ENCODE data around the gene TNK2. TPM values are rescaled to one million over a fixed set of nuclear protein-coding genes. Genes with fewer than 3 reads are reported as not detected.

The TNK2 gene
- polyA plus RNA-seq, 1 donor (not counting 4 experiments of a cell fraction or from before 2014, with no cell fraction given), result 15.8 TPM

DNA sequence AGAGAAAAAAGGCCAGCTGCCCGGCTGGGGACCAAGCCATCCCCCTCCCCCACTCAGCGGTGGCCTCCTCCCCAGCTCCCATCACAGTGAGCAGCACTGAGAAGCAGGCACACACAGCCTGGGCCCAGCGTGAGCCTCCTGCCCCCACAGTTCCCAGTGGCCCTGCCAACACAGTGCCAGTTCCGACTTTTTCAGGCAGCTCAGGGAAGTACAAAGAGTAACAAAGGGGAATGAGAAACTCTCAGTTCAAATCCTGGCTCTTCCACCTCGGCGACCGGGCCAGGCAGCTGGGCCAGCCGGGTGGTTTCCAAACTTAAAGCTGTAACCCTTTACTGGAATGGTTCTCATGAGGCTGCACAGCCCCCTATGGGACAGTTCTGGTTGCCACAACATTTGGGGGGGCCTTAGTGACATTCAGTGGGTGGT lies 18.5 kb downstream of the TNK2 start:
- no peak for FAIRE-seq
- Histone ChIP-seq H3K36me3 (ENCODE audit: control insufficient read depth in 2 of 2, extremely low read depth in 1 of 2, insufficient read depth in 2 of 2, low read length in 2 of 2) (peaks cover 18 to 20% of the 10 kb centered on the region in 2 experiments), H3K4me1 (ENCODE audit: control insufficient read depth, extremely low read depth, insufficient read depth, low read length) (peaks cover 23% of the 10 kb centered on the region), H3K9me1 (ENCODE audit: control insufficient read depth, extremely low read depth, insufficient read depth, low read length) (peaks cover 3% of the 10 kb centered on the region), H3K4me2 (ENCODE audit: control insufficient read depth, extremely low read depth, insufficient read depth, low read depth, low read length) (no peak overlapping the region), H4K20me1 (ENCODE audit: control insufficient read depth, extremely low read depth, insufficient read depth, low read length) (peaks cover 4% of the 10 kb centered on the region), H3K9ac (ENCODE audit: control insufficient read depth, extremely low read depth, insufficient read depth, low read length) (no peak overlapping the region), H3K4me3 (ENCODE audit: control insufficient read depth in 2 of 3, extremely low read depth in 1 of 3, insufficient read depth in 2 of 3, low read depth in 1 of 3, low read length in 3 of 3) (no peak overlapping the region), H3K9me3 (ENCODE audit: control insufficient read depth, low read depth, low read length) (no peaks in the 10 kb centered on the region), H2AFZ (ENCODE audit: control insufficient read depth, low read length) (no peak overlapping the region), H3K27ac (ENCODE audit: control insufficient read depth, insufficient read depth, low read length) (no peak overlapping the region), H3K27me3 (ENCODE audit: control insufficient read depth, extremely low read depth, insufficient read depth, low read length) (no peaks in the 10 kb centered on the region), H3K79me2 (ENCODE audit: control insufficient read depth, insufficient read depth, low read length) (peaks cover 65% of the 10 kb centered on the region)
- dilution Hi-C loops (cut with MboI; ENCODE audit: extremely low pct_ligation_motif_present, low sequenced_read_pairs), result no loop called here
- TF ChIP-seq EZH2 (IDR thresholded peaks at IDR 0.05; ENCODE audit: low read length), result no peak
- DNase-seq (ENCODE audit: low read depth, low spot score), result no peak

DNA sequence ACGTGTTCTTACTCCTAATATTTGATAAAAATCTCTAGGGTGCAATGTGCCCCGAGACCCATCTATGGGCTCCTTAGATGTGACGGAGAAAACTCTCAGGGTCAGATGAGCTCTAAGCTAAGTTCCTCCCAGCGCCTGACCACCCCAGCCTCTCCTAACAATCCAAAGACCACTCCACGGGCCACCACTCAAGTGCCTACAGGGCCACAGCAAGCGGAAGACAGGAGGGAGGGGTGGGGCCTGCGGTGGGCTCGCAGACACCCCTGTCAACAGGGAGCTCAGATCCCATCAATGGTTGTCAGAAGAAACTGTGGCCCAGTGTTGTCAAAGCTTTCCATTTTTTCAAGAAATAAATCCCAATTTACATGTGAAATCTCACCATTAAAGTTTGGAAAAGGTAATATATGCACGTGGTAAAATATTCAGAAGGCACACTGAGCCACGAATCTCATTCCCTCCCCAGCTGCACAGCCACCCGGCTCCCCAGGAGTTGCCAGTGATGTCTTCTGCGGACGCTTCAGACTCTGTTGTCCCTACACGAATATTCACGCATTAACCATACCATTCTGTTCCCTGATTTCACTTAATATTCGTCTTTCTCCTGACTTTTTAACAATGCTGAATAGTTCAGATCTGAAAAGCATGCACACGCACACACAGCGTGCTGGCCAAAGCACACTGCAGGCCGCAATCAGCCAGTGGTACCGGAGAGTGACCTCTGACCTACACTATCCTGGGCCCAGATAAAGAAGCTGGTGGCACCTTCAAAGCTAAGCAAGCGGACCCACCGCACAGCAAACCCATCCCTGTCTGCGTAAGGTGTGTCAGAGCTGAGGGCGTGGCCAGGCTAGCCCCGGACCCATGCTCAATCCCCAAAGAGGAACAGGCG lies 19.1 kb downstream of the TNK2 start:
- Histone ChIP-seq H3K4me1 (ENCODE audit: control insufficient read depth, extremely low read depth, insufficient read depth, low read length) (peaks cover 18% of the 10 kb centered on the region), H3K79me2 (ENCODE audit: control insufficient read depth, insufficient read depth, low read length) (peaks cover 62% of the 10 kb centered on the region), H3K27ac (ENCODE audit: control insufficient read depth, insufficient read depth, low read length) (no peak overlapping the region), H3K27me3 (ENCODE audit: control insufficient read depth, extremely low read depth, insufficient read depth, low read length) (no peaks in the 10 kb centered on the region), H3K9me3 (ENCODE audit: control insufficient read depth, low read depth, low read length) (no peaks in the 10 kb centered on the region), H3K9ac (ENCODE audit: control insufficient read depth, extremely low read depth, insufficient read depth, low read length) (no peak overlapping the region), H3K36me3 (ENCODE audit: control insufficient read depth in 2 of 2, extremely low read depth in 1 of 2, insufficient read depth in 2 of 2, low read length in 2 of 2) (peaks cover 18 to 23% of the 10 kb centered on the region in 2 experiments), H3K9me1 (ENCODE audit: control insufficient read depth, extremely low read depth, insufficient read depth, low read length) (peaks cover 3% of the 10 kb centered on the region), H4K20me1 (ENCODE audit: control insufficient read depth, extremely low read depth, insufficient read depth, low read length) (peaks cover 4% of the 10 kb centered on the region), H2AFZ (ENCODE audit: control insufficient read depth, low read length) (no peak overlapping the region), H3K4me3 (ENCODE audit: control insufficient read depth in 2 of 3, extremely low read depth in 1 of 3, insufficient read depth in 2 of 3, low read depth in 1 of 3, low read length in 3 of 3) (no peak overlapping the region), H3K4me2 (ENCODE audit: control insufficient read depth, extremely low read depth, insufficient read depth, low read depth, low read length) (no peak overlapping the region)
- dilution Hi-C loops (cut with MboI; ENCODE audit: extremely low pct_ligation_motif_present, low sequenced_read_pairs), result no loop called here
- FAIRE-seq, result no peak
- DNase-seq (ENCODE audit: low read depth, low spot score), result no peak
- TF ChIP-seq, protein P1, sequence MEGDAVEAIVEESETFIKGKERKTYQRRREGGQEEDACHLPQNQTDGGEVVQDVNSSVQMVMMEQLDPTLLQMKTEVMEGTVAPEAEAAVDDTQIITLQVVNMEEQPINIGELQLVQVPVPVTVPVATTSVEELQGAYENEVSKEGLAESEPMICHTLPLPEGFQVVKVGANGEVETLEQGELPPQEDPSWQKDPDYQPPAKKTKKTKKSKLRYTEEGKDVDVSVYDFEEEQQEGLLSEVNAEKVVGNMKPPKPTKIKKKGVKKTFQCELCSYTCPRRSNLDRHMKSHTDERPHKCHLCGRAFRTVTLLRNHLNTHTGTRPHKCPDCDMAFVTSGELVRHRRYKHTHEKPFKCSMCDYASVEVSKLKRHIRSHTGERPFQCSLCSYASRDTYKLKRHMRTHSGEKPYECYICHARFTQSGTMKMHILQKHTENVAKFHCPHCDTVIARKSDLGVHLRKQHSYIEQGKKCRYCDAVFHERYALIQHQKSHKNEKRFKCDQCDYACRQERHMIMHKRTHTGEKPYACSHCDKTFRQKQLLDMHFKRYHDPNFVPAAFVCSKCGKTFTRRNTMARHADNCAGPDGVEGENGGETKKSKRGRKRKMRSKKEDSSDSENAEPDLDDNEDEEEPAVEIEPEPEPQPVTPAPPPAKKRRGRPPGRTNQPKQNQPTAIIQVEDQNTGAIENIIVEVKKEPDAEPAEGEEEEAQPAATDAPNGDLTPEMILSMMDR (optimal IDR thresholded peaks at IDR 0.05 in 1 of 3, IDR thresholded peaks at IDR 0.05 in 1 of 3, conservative IDR thresholded peaks at IDR 0.05 in 1 of 3; ENCODE audit: extremely low read depth in 1 of 3, insufficient read depth in 2 of 3, low read length in 3 of 3), result no peak
- no peak for TF ChIP-seq EZH2 (IDR thresholded peaks at IDR 0.05; ENCODE audit: low read length)

All from keratinocyte (primary cell).